ENCODE data around the gene ALOXE3.

GRCh38 chr17:8056232-8056975 is 61.9 kb downstream of the ALOXE3 start:
- TF ChIP-seq CTCF (IDR thresholded peaks at IDR 0.05; ENCODE audit: low read depth, low read length), result no peak
- peak; percentile 81 for TF ChIP-seq MYC (IDR thresholded peaks at IDR 0.05; ENCODE audit: low read depth, low read length)
- TF ChIP-seq POLR2A (IDR thresholded peaks at IDR 0.05; ENCODE audit: extremely low read depth, insufficient read length), result peak; percentile 44
